Duodenal mucosa (tissue), 2 donors: ENCODE results near the gene PGM2L1.

Source experiments
- H3K27ac ChIP-seq: one replicate; pipeline ENCODE4 v1.7.0; 2013; ENCODE audit warnings: low read depth, low read length
- H3K27me3 ChIP-seq, 2 donors: one replicate each; pipeline ENCODE4 v1.7.0; 2013; ENCODE audit warnings: low read length in 2 of 2, control low read depth in 1 of 2; ENCODE audit not compliant: insufficient read depth in 2 of 2, control insufficient read depth in 1 of 2
- H3K36me3 ChIP-seq, 2 donors: one replicate each; pipeline ENCODE4 v1.7.0; 2013; ENCODE audit warnings: low read length in 2 of 2, control low read depth in 1 of 2; ENCODE audit not compliant: insufficient read depth in 2 of 2, control insufficient read depth in 1 of 2
- H3K4me1 ChIP-seq, 2 donors: one replicate each; pipeline ENCODE4 v1.7.0; 2013; ENCODE audit warnings: low read length in 2 of 2, control low read depth in 1 of 2; ENCODE audit not compliant: insufficient read depth in 2 of 2, control insufficient read depth in 1 of 2
- H3K4me3 ChIP-seq, 2 donors: one replicate each; pipeline ENCODE4 v1.7.0; 2013; ENCODE audit warnings: low read length in 2 of 2, low read depth in 1 of 2
- H3K9ac ChIP-seq, 2 donors: one replicate each; pipeline ENCODE4 v1.7.0; 2013; ENCODE audit warnings: low read length in 2 of 2, low read depth in 1 of 2
- H3K9me3 ChIP-seq, 2 donors: one replicate each; pipeline ENCODE4 v1.7.0; 2013; ENCODE audit warnings: low read length in 2 of 2, control low read depth in 1 of 2; ENCODE audit not compliant: control insufficient read depth in 1 of 2

The PGM2L1 gene

DNA sequence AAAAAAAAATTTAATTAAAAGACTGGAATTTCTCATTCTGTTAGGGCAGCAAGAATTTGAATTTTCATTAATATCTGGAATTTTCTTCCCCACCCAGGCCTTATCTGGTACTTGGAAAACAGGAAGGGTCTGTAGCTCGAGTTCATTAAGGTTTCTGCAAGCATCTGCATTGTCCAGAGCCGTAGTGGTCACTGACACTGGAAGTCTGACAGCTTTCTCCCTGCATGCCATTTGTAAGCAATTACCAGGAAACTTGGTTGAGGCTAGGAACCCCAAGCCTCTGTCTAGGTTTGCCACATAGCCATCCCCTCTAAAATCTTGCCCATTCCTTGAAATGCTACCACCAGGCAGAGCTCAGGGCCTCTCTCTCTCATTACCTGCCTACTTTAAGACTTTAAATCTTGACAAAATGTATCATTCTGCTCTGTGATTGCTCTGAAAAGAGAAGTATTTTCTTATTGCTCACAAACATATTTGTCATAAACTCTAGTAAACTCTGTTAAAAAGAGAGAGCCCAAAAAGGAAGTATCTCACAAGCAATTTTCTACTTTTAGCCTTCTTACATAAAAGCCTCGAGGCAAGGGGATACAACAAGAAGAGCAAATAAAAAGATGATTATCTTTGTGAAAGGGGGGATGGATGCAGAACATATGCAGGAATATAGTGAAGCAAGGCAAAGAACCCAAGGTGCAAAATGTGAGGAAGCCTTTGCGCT lies 5.5 kb upstream of the PGM2L1 start:
- H3K4me3 ChIP-seq, result no peak overlapping the region
- H3K9me3 ChIP-seq, result no peaks in the 10 kb centered on the region
- no peaks in the 10 kb centered on the region for H3K27me3 ChIP-seq
- H3K36me3 ChIP-seq, result no peaks in the 10 kb centered on the region
- H3K4me1 ChIP-seq, result no peaks in the 10 kb centered on the region
- no peak overlapping the region for H3K9ac ChIP-seq
- H3K27ac ChIP-seq, result no peak overlapping the region

DNA sequence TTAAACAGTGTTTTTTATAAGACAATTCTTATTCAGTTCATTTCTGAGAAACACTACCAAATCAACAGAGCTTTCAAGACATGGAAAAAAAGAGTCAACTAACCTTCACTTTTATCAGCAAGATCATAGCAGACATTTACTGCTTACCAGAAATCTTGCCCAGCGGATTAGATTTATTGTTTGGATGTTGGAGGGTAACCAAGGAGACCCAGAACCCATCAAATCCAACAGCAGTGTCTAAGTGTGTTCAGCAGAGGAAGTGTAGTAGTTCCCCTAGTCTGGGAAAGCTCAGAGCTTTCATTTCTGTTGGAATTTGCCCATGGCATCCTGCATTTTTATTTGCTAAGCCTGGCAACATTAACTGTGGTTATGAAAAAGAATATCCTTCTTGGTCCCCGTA lies 2.4 kb upstream of the PGM2L1 start:
- H3K9me3 ChIP-seq, result no peaks in the 10 kb centered on the region
- no peak overlapping the region for H3K9ac ChIP-seq
- H3K27me3 ChIP-seq, result no peaks in the 10 kb centered on the region
- H3K36me3 ChIP-seq, result no peaks in the 10 kb centered on the region
- H3K4me3 ChIP-seq, result no peak overlapping the region
- H3K27ac ChIP-seq, result no peak overlapping the region
- peaks cover 0 to 3% of the 10 kb centered on the region in 2 donors for H3K4me1 ChIP-seq

DNA sequence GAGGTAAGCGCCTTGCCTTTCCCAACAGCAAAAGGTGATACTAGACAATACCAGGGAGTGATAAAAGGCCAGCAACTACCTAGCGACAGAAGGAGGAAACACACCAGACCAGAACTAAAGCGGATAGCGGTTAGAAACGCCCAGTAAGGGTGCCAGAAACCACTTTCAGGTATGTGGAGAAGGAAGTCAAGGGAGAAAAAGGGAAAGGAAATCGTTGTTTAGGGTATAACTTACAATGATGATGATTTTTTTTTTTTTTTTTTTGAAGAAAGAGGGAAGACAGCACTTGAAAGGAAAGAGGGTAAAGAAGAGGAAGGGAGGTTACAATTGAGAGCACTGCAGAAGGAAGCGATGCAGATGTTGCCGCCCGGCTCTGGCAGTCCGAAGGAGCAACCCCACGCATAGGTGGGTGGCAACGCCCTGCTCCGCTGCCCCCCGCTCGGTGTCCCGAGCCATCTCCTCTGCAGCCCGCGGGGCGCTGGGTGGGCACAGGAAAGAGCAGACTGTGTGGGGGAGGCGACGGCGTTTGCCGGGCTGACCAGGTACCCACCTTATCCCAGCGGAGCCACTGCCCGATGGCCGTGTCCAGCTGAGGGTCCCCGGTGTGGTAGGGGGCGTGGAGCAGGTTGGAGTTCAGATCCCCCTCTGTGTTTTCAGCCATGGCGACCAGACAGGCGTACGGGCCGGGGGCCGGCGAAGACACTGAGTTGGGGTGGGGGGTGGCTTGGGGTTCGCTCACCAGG lies 561 bp downstream of the PGM2L1 start:
- H3K27ac ChIP-seq, result peak overlapping the region; percentile 55
- no peaks in the 10 kb centered on the region for H3K36me3 ChIP-seq
- H3K4me1 ChIP-seq, result peaks cover 0 to 3% of the 10 kb centered on the region in 2 donors
- H3K9ac ChIP-seq, result peak overlapping the region; percentile 91 to 94
- H3K27me3 ChIP-seq, result no peaks in the 10 kb centered on the region
- H3K9me3 ChIP-seq, result no peaks in the 10 kb centered on the region
- H3K4me3 ChIP-seq, result peak overlapping the region; percentile 78 to 80

DNA sequence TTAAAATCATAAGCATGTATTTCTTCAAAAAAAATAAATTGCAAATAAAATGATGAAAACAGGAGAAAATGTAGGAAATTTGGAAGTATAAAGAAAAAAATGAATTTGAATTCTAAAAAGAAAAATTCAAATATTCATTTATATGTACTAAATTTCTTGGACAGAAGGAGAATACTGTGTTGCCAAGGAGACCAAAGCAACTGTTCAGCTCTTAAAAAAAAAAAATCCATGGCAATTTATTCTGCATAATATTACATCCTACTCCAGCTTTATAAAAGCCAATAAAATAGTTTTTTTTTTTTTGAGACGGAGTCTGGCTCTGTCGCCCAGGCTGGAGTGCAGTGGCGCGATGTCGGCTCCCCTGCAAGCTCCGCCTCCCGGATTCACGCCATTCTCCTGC lies 6.0 kb downstream of the PGM2L1 start:
- Histone ChIP-seq H3K27ac (no peak overlapping the region), H3K4me3 (no peak overlapping the region), H3K4me1 (no peaks in the 10 kb centered on the region), H3K9me3 (no peaks in the 10 kb centered on the region), H3K27me3 (no peaks in the 10 kb centered on the region), H3K9ac (no peak overlapping the region), H3K36me3 (no peaks in the 10 kb centered on the region)

- Histone ChIP-seq H3K27ac (no peak overlapping the region), H3K36me3 (no peaks in the 10 kb centered on the region), H3K9ac (no peak overlapping the region), H3K4me3 (no peak overlapping the region), H3K27me3 (no peaks in the 10 kb centered on the region), H3K9me3 (no peaks in the 10 kb centered on the region), H3K4me1 (no peaks in the 10 kb centered on the region)
These were observed 7.0 kb downstream of the PGM2L1 start for GRCh38 chr11:74391193-74391592.

DNA sequence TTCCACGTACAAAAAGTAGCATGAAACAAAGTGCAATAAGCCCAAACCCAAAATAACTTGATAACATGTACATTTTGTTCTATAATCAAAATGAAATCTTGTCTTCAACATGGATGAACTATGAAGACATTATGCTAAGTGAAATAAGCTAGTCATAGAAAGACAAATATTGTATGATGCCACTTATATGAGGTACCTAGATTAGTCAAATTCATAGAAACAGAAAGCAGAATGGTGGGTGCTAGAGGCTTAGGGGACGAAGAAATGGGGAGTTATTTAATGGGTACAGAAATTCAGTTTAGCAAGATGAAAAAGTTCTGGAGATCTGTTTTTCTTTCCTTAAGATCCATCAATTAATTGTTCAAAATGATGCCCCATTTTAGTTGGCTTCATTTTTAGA lies 7.5 kb downstream of the PGM2L1 start:
- Histone ChIP-seq H3K36me3 (no peaks in the 10 kb centered on the region), H3K9me3 (no peaks in the 10 kb centered on the region), H3K4me3 (no peak overlapping the region), H3K27me3 (no peaks in the 10 kb centered on the region), H3K9ac (no peak overlapping the region), H3K27ac (no peak overlapping the region), H3K4me1 (no peaks in the 10 kb centered on the region)

DNA sequence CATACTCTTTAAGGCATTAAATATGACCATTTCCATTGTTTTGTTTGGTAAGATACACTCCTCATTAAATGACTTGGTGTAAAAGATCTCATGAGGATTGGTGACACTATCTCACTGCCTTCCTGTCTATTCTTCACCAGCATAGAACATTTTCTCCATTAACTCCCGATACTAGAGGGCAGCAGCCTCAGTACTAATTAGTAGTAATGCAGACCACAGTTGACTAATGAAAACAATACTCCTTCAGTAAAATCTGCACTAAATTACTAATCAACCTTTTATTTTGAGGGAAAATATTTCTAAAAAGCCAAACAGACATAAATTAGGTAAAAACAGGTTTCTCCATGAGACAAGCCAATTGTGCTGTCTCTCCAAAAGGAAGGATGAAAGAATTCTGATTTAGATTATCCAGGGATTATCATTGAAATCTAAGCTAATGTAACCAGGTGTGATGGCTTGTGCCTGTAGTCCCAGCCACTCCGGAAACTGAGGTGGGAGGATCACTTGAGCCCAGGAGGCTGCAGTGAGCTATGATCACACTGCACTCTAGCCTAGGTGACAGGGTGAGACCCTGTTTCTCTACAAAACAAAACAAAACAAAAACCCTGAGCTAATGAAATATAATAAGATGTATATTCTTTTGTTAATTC lies 9.4 kb downstream of the PGM2L1 start:
- no peak overlapping the region for H3K9ac ChIP-seq
- no peaks in the 10 kb centered on the region for H3K9me3 ChIP-seq
- H3K4me1 ChIP-seq, result no peaks in the 10 kb centered on the region
- H3K27ac ChIP-seq, result no peak overlapping the region
- no peaks in the 10 kb centered on the region for H3K36me3 ChIP-seq
- H3K4me3 ChIP-seq, result no peak overlapping the region
- no peaks in the 10 kb centered on the region for H3K27me3 ChIP-seq

DNA sequence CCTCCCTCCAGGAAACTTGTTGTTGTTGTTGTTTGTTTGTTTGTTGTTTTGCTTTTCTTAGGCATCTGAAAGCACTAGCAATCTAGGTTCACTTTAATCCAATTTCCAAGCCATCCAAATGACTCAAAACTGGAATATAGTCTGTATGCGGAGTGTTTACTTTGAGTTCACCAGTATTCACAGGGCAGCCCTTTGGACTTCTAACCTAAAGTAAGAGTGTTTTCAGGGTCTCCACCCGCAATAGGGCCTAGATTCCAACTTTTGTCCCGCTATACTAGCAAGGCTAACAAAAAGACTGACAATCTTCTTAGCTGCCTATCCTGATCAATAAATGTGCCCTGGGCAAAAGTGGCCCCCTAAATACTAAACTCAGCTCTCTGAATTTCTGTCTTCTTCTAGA lies 13.6 kb downstream of the PGM2L1 start:
- Histone ChIP-seq H3K27ac (no peak overlapping the region), H3K36me3 (no peaks in the 10 kb centered on the region), H3K4me1 (no peaks in the 10 kb centered on the region), H3K4me3 (no peak overlapping the region), H3K9me3 (no peaks in the 10 kb centered on the region), H3K27me3 (no peaks in the 10 kb centered on the region), H3K9ac (no peak overlapping the region)

DNA sequence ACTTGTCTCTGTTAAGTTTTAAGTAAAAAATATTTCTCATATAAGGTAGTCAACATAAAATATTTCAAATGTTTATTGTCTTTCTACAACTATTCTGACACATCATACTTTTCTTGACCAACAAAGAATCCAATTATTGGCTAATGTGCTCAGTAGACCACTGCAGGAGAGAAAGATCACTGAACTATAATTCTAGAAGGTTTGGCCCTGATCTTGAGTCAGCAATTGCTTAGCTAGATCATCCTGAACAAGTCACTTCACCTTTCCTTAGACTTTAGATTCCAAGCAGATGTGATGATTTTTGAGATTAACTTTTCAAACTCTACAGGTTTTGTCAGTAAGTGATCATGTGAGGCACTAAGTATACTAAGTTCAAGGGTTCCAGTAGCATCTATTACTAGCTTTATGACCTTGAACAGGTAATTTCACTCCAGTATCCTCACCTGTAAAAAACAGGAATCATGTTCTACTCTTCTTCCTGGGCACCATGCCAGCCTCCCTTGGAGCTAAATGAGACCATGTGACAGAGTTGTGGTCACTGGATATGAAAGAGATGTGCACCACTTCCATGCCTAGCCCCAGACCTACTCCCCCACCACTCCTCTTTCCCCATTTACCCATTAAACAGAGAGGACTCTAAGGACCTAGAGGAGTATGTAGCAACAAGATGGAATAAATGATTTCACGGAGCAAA lies 17.3 kb downstream of the PGM2L1 start:
- Histone ChIP-seq H3K4me1 (no peaks in the 10 kb centered on the region), H3K27me3 (no peaks in the 10 kb centered on the region), H3K27ac (no peak overlapping the region), H3K9me3 (no peaks in the 10 kb centered on the region), H3K36me3 (no peaks in the 10 kb centered on the region), H3K9ac (no peak overlapping the region), H3K4me3 (no peak overlapping the region)

DNA sequence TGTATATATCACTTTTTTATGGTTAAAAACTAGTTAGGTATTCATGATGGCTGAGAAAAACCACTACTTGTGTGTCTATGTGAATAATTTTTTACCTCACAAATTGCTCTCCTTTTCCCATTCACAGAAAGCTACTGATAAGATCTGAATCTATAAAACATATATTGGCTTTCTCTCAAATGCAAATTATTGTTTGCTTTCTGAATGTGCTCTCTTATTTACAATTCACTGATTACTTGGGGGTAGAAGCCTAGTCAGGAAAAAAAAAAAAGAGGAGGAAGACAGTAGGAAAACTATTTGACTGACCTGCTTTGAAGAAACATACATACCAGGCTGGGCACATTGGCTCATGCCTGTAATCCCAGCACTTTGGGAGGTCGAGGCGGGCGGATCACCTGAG lies 20.5 kb downstream of the PGM2L1 start:
- H3K4me3 ChIP-seq, result no peak overlapping the region
- no peaks in the 10 kb centered on the region for H3K9me3 ChIP-seq
- H3K4me1 ChIP-seq, result no peaks in the 10 kb centered on the region
- H3K27ac ChIP-seq, result no peak overlapping the region
- no peaks in the 10 kb centered on the region for H3K27me3 ChIP-seq
- H3K9ac ChIP-seq, result no peak overlapping the region
- peaks cover 0 to 6% of the 10 kb centered on the region in 2 donors for H3K36me3 ChIP-seq
